AG09309 (cell line): ENCODE results near the gene ACLY.

ENCODE experiments used
- DNase-seq: peaks from one replicate; pipeline ENCODE4 v3.0.0-alpha.2; 2010; ENCODE audit warnings: low read depth
- H3K4me3 ChIP-seq: 2 replicates; pipeline ENCODE4 v1.5.1; 2011; ENCODE audit warnings: mild to moderate bottlenecking, low read depth, low read length, moderate library complexity; ENCODE audit not compliant: control insufficient read depth
- TF ChIP-seq, protein P1 (sequence below): IDR thresholded peaks from 2 replicates; pipeline ENCODE4 v1.5.1; 2011; ENCODE audit warnings: mild to moderate bottlenecking, low read depth, low read length, inconsistent platforms; ENCODE audit not compliant: insufficient read depth, control insufficient read depth; ENCODE audit errors: missing control alignments

ACLY gene

DNA sequence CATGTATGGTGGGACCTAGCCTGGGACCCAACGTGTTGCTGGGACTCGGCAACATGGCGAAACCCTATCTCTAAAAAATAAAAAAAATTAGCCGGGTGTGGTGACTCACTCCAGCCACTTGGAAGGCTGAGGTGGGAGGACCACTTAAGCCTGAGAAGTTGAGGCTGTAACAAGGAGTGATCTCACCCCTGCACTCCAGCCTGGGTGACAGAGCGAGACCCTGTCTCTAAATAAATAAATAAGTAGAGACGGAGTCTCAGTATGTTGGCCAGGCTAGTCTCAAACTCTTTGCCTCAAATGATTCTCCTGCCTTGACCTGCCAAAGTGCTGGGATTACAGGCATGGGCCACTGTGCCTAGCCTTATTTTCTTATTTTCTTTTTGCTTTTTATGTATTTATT, 37.8 kb upstream of the ACLY start:
- no peak for DNase-seq
- no peak overlapping the region for H3K4me3 ChIP-seq
- TF ChIP-seq, protein P1, sequence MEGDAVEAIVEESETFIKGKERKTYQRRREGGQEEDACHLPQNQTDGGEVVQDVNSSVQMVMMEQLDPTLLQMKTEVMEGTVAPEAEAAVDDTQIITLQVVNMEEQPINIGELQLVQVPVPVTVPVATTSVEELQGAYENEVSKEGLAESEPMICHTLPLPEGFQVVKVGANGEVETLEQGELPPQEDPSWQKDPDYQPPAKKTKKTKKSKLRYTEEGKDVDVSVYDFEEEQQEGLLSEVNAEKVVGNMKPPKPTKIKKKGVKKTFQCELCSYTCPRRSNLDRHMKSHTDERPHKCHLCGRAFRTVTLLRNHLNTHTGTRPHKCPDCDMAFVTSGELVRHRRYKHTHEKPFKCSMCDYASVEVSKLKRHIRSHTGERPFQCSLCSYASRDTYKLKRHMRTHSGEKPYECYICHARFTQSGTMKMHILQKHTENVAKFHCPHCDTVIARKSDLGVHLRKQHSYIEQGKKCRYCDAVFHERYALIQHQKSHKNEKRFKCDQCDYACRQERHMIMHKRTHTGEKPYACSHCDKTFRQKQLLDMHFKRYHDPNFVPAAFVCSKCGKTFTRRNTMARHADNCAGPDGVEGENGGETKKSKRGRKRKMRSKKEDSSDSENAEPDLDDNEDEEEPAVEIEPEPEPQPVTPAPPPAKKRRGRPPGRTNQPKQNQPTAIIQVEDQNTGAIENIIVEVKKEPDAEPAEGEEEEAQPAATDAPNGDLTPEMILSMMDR, result no peak

DNA sequence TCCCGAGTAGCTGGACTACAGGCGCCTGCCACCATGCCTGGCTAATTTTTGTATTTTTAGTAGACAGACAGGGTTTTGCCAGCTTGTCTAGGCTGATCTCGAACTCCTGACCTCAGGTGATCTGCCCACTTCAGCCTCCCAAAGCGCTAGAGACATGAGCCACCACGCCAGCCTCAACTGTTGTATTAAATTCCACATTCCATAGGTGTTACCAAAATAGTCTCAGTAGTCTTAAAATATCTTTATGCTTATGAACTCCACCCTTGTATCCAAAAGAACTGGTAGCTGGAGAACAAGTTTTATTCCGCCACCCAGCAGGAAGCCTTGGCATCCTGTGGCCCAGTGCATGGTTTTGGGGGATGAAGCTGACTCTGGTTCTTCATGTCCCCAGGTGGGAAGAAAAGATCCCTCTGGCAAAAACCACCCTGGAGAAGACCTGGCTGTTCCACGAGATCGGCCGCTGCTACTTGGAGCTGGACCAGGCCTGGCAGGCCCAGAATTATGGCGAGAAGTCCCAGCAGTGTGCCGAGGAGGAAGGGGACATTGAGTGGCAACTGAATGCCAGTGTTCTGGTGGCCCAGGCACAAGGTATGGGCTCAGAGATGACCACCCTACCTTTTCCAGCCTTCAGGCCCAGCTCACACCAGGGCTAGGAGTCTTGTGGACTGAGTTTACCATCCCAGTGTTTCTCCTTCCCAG, 30.2 kb upstream of the ACLY start:
- H3K4me3 ChIP-seq, result no peak overlapping the region
- no peak for DNase-seq
- TF ChIP-seq, protein P1, result no peak

DNA sequence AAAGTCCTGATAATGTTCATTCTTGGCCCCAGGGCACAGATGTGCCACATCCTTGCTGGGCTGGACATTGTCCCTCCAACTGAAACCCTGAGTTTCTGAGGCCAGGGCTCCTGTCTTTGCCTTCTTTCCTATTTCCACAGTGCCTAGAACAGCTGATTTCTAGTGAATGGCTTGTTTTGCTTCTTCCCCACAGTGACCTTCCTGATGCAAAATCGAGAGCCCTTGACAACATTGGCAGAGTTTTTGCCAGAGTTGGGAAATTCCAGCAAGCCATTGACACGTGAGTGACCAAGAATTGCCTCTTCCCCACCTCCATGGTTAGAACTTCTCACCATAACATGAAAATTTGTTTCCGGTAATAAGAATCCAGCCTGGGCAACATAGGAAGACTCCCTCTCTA, 26.2 kb upstream of the ACLY start:
- no peak for DNase-seq
- no peak overlapping the region for H3K4me3 ChIP-seq
- TF ChIP-seq, protein P1, result no peak

DNA sequence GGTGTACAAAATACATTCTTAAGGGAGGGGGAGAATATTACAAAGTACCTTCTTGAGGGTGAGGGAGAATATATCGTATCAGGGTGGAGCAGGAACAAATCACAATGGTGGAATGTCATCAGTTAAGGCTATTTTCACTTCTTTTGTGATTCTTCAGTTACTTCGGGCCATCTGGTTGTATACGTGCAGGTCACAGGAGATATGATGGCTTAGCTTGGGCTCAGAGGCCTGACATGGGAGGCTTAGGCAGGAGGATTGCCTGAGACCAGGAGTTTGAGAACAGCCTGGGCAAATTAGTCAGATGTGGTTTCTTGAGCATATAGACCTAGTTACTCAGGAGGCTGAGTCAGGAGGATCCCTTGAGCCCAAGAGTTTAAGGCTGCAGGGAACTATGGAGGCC, 24.7 kb upstream of the ACLY start:
- no peak overlapping the region for H3K4me3 ChIP-seq
- TF ChIP-seq, protein P1, result no peak
- no peak for DNase-seq

DNA sequence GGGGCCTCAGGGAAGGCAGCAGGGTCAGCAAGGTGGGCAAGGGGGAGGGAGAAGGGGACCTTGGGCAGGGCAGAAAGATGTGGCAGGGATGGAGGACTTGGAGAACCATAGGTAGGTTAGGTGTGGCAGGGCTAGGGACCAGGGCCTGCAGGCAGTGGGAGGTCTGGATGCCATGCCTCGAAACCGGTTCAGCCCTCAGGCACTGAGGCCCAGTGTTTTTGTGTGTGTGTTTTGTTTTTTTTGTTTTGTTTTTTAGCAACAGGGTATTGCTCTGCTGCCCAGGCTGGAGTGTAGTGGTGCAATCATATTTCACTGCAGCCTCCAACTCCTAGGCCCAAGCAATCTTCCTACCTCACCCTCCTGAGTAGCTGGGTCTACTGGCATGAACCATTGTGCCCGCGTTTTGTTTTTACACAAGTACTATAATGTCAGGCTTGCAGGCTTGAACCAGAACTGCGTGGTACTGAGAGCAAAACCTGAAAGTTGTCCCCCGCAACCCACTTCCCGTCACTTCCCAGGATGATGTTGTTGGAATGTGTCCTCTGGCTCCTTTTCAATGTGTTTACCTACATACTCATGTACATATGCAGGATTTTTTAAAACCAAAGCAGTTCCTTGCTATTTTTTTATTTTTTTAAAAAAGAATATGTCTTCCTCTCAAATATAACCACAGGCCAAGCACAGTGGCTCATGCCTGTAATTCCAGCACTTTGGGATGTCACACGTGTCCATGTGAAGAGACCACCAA, 24.0 kb upstream of the ACLY start:
- DNase-seq, result no peak
- H3K4me3 ChIP-seq, result no peak overlapping the region
- TF ChIP-seq, protein P1, result no peak

DNA sequence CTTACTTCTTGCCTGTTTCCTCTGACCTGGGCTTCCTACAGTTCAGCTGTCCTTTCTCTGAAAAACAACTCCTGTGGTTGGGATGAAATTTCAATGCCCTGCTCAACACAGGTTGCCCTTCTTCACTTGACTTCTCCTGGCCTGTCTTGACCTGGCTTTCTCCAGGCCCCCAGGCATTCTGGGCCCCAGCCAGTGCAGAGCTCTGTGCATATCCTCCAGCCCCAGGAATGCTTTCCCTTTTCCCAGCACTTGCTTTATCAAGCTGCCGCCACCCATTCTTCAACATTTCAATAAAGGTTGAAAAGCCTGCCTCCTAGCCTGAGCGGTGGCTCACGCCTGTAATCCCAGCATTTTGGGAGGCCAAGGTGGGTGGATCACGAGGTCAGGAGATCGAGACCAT, 22.4 kb upstream of the ACLY start:
- no peak overlapping the region for H3K4me3 ChIP-seq
- DNase-seq, result no peak
- TF ChIP-seq, protein P1, result no peak
